Liver (tissue), 9 donors: ENCODE data around the gene KPNA6. TPM values are rescaled to one million over a fixed set of nuclear protein-coding genes. Genes with fewer than 3 reads are reported as not detected.
"Not testable (repeated sequence)": the region's sequence is repeated elsewhere in the genome, so short reads cannot be mapped to it uniquely, and the experiment has no call there.

ENCODE experiments used
- DNase-seq: peaks from one replicate; pipeline ENCODE4 v3.0.0-alpha.2; 2017; ENCODE audit warnings: low spot score
- H3K27ac ChIP-seq, 2 donors: one replicate each; pipeline ENCODE4 v1.7.0; 2013; ENCODE audit warnings: inconsistent platforms in 2 of 2, low read length in 2 of 2, control low read depth in 1 of 2, low read depth in 1 of 2, mild to moderate bottlenecking in 1 of 2
- H3K27me3 ChIP-seq, 4 donors: one replicate each; pipeline versions ENCODE4 v1.6.1 to v1.7.0; 2013; ENCODE audit warnings: low read length in 3 of 4, inconsistent platforms in 1 of 4, mild to moderate bottlenecking in 1 of 4, moderate library complexity in 1 of 4; ENCODE audit not compliant: control insufficient read depth in 4 of 4, insufficient read depth in 4 of 4
- H3K36me3 ChIP-seq, 4 donors: one replicate each; pipeline versions ENCODE4 v1.6.1 to v1.7.0; 2013; ENCODE audit warnings: low read length in 3 of 4, mild to moderate bottlenecking in 3 of 4, low read depth in 1 of 4, moderate library complexity in 1 of 4; ENCODE audit not compliant: control insufficient read depth in 4 of 4, insufficient read depth in 3 of 4
- H3K4me1 ChIP-seq, 4 donors: one replicate each; pipeline versions ENCODE4 v1.6.1 to v1.7.0; 2013; ENCODE audit warnings: low read length in 3 of 4, mild to moderate bottlenecking in 3 of 4, moderate library complexity in 1 of 4; ENCODE audit not compliant: control insufficient read depth in 4 of 4, insufficient read depth in 4 of 4
- H3K4me3 ChIP-seq, 3 donors: one replicate each; pipeline versions ENCODE4 v1.6.1 to v1.7.0; 2013; ENCODE audit warnings: low read length in 3 of 3, control low read depth in 1 of 3, low read depth in 1 of 3, mild to moderate bottlenecking in 1 of 3
- H3K9ac ChIP-seq, 2 donors: one replicate each; pipeline ENCODE4 v1.7.0; 2013; ENCODE audit warnings: low read length in 2 of 2, mild to moderate bottlenecking in 2 of 2, moderate library complexity in 2 of 2, control low read depth in 1 of 2, low read depth in 1 of 2
- H3K9me3 ChIP-seq, 4 donors: one replicate each; pipeline versions ENCODE4 v1.6.1 to v1.7.0; 2013; ENCODE audit warnings: low read length in 3 of 4; ENCODE audit not compliant: control insufficient read depth in 4 of 4
- ATF3 ChIP-seq: IDR thresholded peaks from 2 replicates; pipeline ENCODE4 v1.6.1; 2016; ENCODE audit warnings: antibody characterized with exemption
- FOXA1 ChIP-seq: IDR thresholded peaks from 2 replicates; pipeline ENCODE4 v1.6.1; 2016; ENCODE audit warnings: antibody characterized with exemption
- FOXA2 ChIP-seq: IDR thresholded peaks from 2 replicates; pipeline ENCODE4 v1.6.1; 2016; ENCODE audit warnings: antibody characterized with exemption
- GABPA ChIP-seq, 2 donors: IDR thresholded peaks in 1 of 2; conservative IDR thresholded peaks in 1 of 2; 2 replicates each; pipeline ENCODE4 v1.6.1; 2016; ENCODE audit warnings: antibody characterized with exemption in 2 of 2, mild to moderate bottlenecking in 1 of 2, moderate library complexity in 1 of 2
- HNF4A ChIP-seq, 2 donors: conservative IDR thresholded peaks; 2 replicates each; pipeline ENCODE4 v1.6.1; 2016; ENCODE audit warnings: antibody characterized with exemption in 2 of 2, mild to moderate bottlenecking in 2 of 2
- JUND ChIP-seq, 2 donors: IDR thresholded peaks; 2 replicates each; pipeline ENCODE4 v1.6.1; 2016; ENCODE audit warnings: antibody characterized with exemption in 2 of 2
- MAX ChIP-seq: IDR thresholded peaks from 2 replicates; pipeline ENCODE4 v1.6.1; 2016; ENCODE audit warnings: antibody characterized with exemption
- NR2F2 ChIP-seq: IDR thresholded peaks from 2 replicates; pipeline ENCODE4 v1.6.1; 2016; ENCODE audit warnings: antibody characterized with exemption
- RAD21 ChIP-seq, 2 donors: IDR thresholded peaks; 2 replicates each; pipeline ENCODE4 v1.6.1; 2016; ENCODE audit warnings: antibody characterized with exemption in 2 of 2, mild to moderate bottlenecking in 2 of 2
- RXRA ChIP-seq, 2 donors: IDR thresholded peaks; 2 replicates each; pipeline ENCODE4 v1.6.1; 2017 to 2018; ENCODE audit warnings: antibody characterized with exemption in 2 of 2, mild to moderate bottlenecking in 1 of 2
- TAF1 ChIP-seq: conservative IDR thresholded peaks from 2 replicates; pipeline ENCODE4 v1.6.1; 2016; ENCODE audit warnings: antibody characterized with exemption, mild to moderate bottlenecking
- ZBTB33 ChIP-seq: IDR thresholded peaks from 2 replicates; pipeline ENCODE4 v1.6.1; 2016; ENCODE audit warnings: antibody characterized with exemption
- WGBS: extraction: QIAGEN DNeasy Blood & Tissue Kit; methylation state at CpG from one replicate; pipeline ENCODE4 v1.1.7; 2013; 5-methylcytosine and 5-hydroxymethylcytosine counted together
- polyA plus RNA-seq, 2 donors: library from polyadenylated mRNA; stranded (reverse) in 1 of 2; unstranded in 1 of 2; fragments of 200-250 nt in 1 of 2; fragments of >200 nt in 1 of 2; fragmentation: Nextera tagmentation in 1 of 2; extraction: Ambion mirVana in 1 of 2; gene quantifications; one replicate each; pipeline versions ENCODE4 v1.2.1 to v1.2.3, GENCODE V29; 2013 to 2015
- total RNA-seq, 2 donors: library from RNA; depleted of rRNA; stranded (reverse); fragments of >200 nt; gene quantifications; one replicate each; pipeline ENCODE4 v1.2.3, GENCODE V29; 2014
- TF ChIP-seq, protein P1 (sequence below): IDR thresholded peaks from 2 replicates; pipeline ENCODE4 v1.6.1; 2016; ENCODE audit warnings: antibody characterized with exemption, mild to moderate bottlenecking
- donor health status: healthy.
- donor health status: healthy.
- donor health status: healthy.
- donor health status: healthy.
- donor health status: healthy.

KPNA6 gene
- total and polyA plus RNA-seq, 4 donors, result 9.3 to 23.2 (median 16.7) TPM

- peaks cover 0 to 4% (median 1%) of the 10 kb centered on the region in 4 donors for H3K4me1 ChIP-seq
- H3K9me3 ChIP-seq, result no peaks in the 10 kb centered on the region
- peaks cover 0 to 3% (median 1%) of the 10 kb centered on the region in 4 donors for H3K36me3 ChIP-seq
- H3K4me3 ChIP-seq, result no peak overlapping the region
- H3K27ac ChIP-seq, result no peak overlapping the region
- H3K9ac ChIP-seq, result no peak overlapping the region
- WGBS, result 97% methylated on average over 1 of the region's 1 CpG
- H3K27me3 ChIP-seq, result no peaks in the 10 kb centered on the region
- TF ChIP-seq NR2F2, result no peak
- no peak for TF ChIP-seq MAX
- TF ChIP-seq FOXA1, result no peak
- no peak for TF ChIP-seq JUND (IDR thresholded peaks at IDR 0.05)
- TF ChIP-seq, protein P1, sequence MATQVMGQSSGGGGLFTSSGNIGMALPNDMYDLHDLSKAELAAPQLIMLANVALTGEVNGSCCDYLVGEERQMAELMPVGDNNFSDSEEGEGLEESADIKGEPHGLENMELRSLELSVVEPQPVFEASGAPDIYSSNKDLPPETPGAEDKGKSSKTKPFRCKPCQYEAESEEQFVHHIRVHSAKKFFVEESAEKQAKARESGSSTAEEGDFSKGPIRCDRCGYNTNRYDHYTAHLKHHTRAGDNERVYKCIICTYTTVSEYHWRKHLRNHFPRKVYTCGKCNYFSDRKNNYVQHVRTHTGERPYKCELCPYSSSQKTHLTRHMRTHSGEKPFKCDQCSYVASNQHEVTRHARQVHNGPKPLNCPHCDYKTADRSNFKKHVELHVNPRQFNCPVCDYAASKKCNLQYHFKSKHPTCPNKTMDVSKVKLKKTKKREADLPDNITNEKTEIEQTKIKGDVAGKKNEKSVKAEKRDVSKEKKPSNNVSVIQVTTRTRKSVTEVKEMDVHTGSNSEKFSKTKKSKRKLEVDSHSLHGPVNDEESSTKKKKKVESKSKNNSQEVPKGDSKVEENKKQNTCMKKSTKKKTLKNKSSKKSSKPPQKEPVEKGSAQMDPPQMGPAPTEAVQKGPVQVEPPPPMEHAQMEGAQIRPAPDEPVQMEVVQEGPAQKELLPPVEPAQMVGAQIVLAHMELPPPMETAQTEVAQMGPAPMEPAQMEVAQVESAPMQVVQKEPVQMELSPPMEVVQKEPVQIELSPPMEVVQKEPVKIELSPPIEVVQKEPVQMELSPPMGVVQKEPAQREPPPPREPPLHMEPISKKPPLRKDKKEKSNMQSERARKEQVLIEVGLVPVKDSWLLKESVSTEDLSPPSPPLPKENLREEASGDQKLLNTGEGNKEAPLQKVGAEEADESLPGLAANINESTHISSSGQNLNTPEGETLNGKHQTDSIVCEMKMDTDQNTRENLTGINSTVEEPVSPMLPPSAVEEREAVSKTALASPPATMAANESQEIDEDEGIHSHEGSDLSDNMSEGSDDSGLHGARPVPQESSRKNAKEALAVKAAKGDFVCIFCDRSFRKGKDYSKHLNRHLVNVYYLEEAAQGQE, result no peak
- TF ChIP-seq HNF4A (conservative IDR thresholded peaks at IDR 0.05), result no peak
- TF ChIP-seq GABPA (IDR thresholded peaks at IDR 0.05 in 1 of 2, conservative IDR thresholded peaks at IDR 0.05 in 1 of 2), result no peak
- TF ChIP-seq TAF1, result no peak
- TF ChIP-seq RAD21 (IDR thresholded peaks at IDR 0.05), result no peak
- TF ChIP-seq RXRA (IDR thresholded peaks at IDR 0.05), result no peak
- TF ChIP-seq ATF3, result no peak
- TF ChIP-seq FOXA2, result no peak
- no peak for TF ChIP-seq ZBTB33
- DNase-seq, result no peak
These were observed 21.1 kb downstream of the KPNA6 start for GRCh38 chr1:32128964-32129363.

DNA sequence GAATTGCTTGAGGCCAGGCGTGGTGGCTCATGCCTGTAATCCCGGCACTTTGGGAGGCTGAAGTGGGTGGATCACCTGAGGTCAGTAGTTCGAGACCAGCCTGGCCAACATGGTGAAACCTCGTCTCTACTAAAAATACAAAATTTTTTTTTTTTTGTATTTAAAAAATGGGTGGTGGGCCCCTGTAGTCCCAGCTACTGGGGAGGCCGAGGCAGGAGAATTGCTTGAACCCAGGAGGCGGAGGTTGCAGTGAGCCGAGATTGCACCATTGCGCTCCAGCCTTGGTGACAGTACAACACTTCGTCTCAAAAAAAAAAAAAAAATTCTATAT lies 26.1 kb downstream of the KPNA6 start:
- H3K36me3 ChIP-seq, H3K9ac ChIP-seq, H3K9me3 ChIP-seq, H3K4me1 ChIP-seq, DNase-seq, H3K4me3 ChIP-seq, H3K27ac ChIP-seq, H3K27me3 ChIP-seq: not testable (repeated sequence)
- WGBS, result 96% methylated on average over 9 of the region's 9 CpGs

DNA sequence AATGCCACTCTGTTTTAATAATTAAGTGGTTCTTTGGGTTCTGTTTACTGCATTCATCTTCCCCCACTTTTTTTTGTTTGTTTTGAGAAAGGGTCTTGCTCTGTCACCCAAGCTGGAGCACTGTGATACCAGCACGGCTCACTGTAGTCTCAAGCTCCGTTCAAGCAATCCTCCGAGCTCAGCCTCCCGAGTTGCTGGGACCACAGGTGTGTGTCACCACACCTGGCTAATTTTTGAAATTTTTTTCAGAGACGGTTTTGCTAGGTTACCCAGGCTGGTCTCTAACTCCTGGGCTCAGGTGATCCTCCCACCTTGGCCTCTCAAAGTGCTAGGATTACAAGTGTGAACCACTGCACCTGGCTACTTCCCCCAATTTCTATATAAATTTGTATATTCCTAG lies 29.3 kb downstream of the KPNA6 start:
- no peaks in the 10 kb centered on the region for H3K9me3 ChIP-seq
- 85% methylated on average over 5 of the region's 5 CpGs for WGBS
- H3K9ac ChIP-seq, result no peak overlapping the region
- no peak for TF ChIP-seq FOXA1
- TF ChIP-seq NR2F2, result no peak
- TF ChIP-seq ZBTB33, result no peak
- H3K4me3 ChIP-seq, result no peak overlapping the region
- peaks cover 0 to 2% (median 0%) of the 10 kb centered on the region in 4 donors for H3K36me3 ChIP-seq
- no peak for DNase-seq
- H3K4me1 ChIP-seq, result peaks cover 0 to 4% (median 0%) of the 10 kb centered on the region in 4 donors
- no peaks in the 10 kb centered on the region for H3K27me3 ChIP-seq
- no peak overlapping the region for H3K27ac ChIP-seq
